Mucosa of stomach (tissue), 1 donor: ENCODE results near the gene IGHMBP2.

Experiments used
- H3K27me3 ChIP-seq: one replicate; pipeline ENCODE4 v1.7.0; 2013; ENCODE audit warnings: mild to moderate bottlenecking, low read length; ENCODE audit not compliant: control insufficient read depth, insufficient read depth
- H3K36me3 ChIP-seq: one replicate; pipeline ENCODE4 v1.7.0; 2013; ENCODE audit warnings: low read length; ENCODE audit not compliant: control insufficient read depth, insufficient read depth
- H3K4me1 ChIP-seq: one replicate; pipeline ENCODE4 v1.7.0; 2013; ENCODE audit warnings: mild to moderate bottlenecking, low read length; ENCODE audit not compliant: control insufficient read depth, insufficient read depth
- H3K4me3 ChIP-seq: one replicate; pipeline ENCODE4 v1.7.0; 2013; ENCODE audit warnings: low read length
- H3K9ac ChIP-seq: one replicate; pipeline ENCODE4 v1.7.0; 2013; ENCODE audit warnings: mild to moderate bottlenecking, low read length, moderate library complexity
- H3K9me3 ChIP-seq: one replicate; pipeline ENCODE4 v1.7.0; 2013; ENCODE audit warnings: mild to moderate bottlenecking, low read length, moderate library complexity; ENCODE audit not compliant: control insufficient read depth
- donor health status: Pancreatic carcinoma.

IGHMBP2 gene

GRCh38 chr11:68954836-68955606, 51.3 kb downstream of the IGHMBP2 start:
- peak overlapping the region; percentile 28 for H3K9ac ChIP-seq
- no peak overlapping the region for H3K4me3 ChIP-seq
- peaks cover 9% of the 10 kb centered on the region for H3K4me1 ChIP-seq

GRCh38 chr11:68955607-68955958, 51.9 kb downstream of the IGHMBP2 start:
- Histone ChIP-seq H3K9ac (peak overlapping the region; percentile 28), H3K9me3 (no peaks in the 10 kb centered on the region), H3K4me1 (peaks cover 9% of the 10 kb centered on the region), H3K36me3 (no peaks in the 10 kb centered on the region), H3K4me3 (no peak overlapping the region), H3K27me3 (peaks cover 2% of the 10 kb centered on the region)

More at GRCh38 chr11:68954836-68955606, 51.3 kb downstream of the IGHMBP2 start:
- Histone ChIP-seq H3K9me3 (no peaks in the 10 kb centered on the region), H3K36me3 (no peaks in the 10 kb centered on the region), H3K27me3 (peaks cover 2% of the 10 kb centered on the region)

- Histone ChIP-seq H3K9ac (no peak overlapping the region), H3K4me3 (no peak overlapping the region), H3K9me3 (no peaks in the 10 kb centered on the region)
Observed at GRCh38 chr11:68956142-68956541, 52.5 kb downstream of the IGHMBP2 start.

GRCh38 chr11:68956547-68957254, 53.0 kb downstream of the IGHMBP2 start:
- no peak overlapping the region for H3K4me3 ChIP-seq
- no peak overlapping the region for H3K9ac ChIP-seq
- no peaks in the 10 kb centered on the region for H3K36me3 ChIP-seq
- peaks cover 9% of the 10 kb centered on the region for H3K4me1 ChIP-seq
- peaks cover 2% of the 10 kb centered on the region for H3K27me3 ChIP-seq
- H3K9me3 ChIP-seq: no peaks in the 10 kb centered on the region

More at GRCh38 chr11:68956142-68956541, 52.5 kb downstream of the IGHMBP2 start:
- peaks cover 2% of the 10 kb centered on the region for H3K27me3 ChIP-seq
- H3K36me3 ChIP-seq: no peaks in the 10 kb centered on the region
- H3K4me1 ChIP-seq: peaks cover 9% of the 10 kb centered on the region

GRCh38 chr11:68958211-68958610, 54.5 kb downstream of the IGHMBP2 start:
- no peaks in the 10 kb centered on the region for H3K36me3 ChIP-seq
- no peak overlapping the region for H3K4me3 ChIP-seq
- peaks cover 2% of the 10 kb centered on the region for H3K27me3 ChIP-seq
- H3K9me3 ChIP-seq: no peaks in the 10 kb centered on the region
- H3K4me1 ChIP-seq: peaks cover 9% of the 10 kb centered on the region
- no peak overlapping the region for H3K9ac ChIP-seq

- Histone ChIP-seq H3K36me3 (no peaks in the 10 kb centered on the region), H3K27me3 (peaks cover 2% of the 10 kb centered on the region), H3K4me3 (no peak overlapping the region), H3K4me1 (peaks cover 9% of the 10 kb centered on the region), H3K9ac (no peak overlapping the region), H3K9me3 (no peaks in the 10 kb centered on the region)
Observed at GRCh38 chr11:68959465-68960293, 56.0 kb downstream of the IGHMBP2 start.

- peaks cover 2% of the 10 kb centered on the region for H3K4me1 ChIP-seq
- H3K27me3 ChIP-seq: peaks cover 2% of the 10 kb centered on the region
- H3K9ac ChIP-seq: no peak overlapping the region
Observed at GRCh38 chr11:68960294-68961071, 56.8 kb downstream of the IGHMBP2 start.

GRCh38 chr11:68961245-68961644, 57.6 kb downstream of the IGHMBP2 start:
- no peak overlapping the region for H3K4me3 ChIP-seq
- H3K36me3 ChIP-seq: no peaks in the 10 kb centered on the region
- peaks cover 2% of the 10 kb centered on the region for H3K27me3 ChIP-seq
- no peaks in the 10 kb centered on the region for H3K9me3 ChIP-seq
- no peaks in the 10 kb centered on the region for H3K4me1 ChIP-seq
- H3K9ac ChIP-seq: no peak overlapping the region

More at GRCh38 chr11:68960294-68961071, 56.8 kb downstream of the IGHMBP2 start:
- Histone ChIP-seq H3K4me3 (no peak overlapping the region), H3K36me3 (no peaks in the 10 kb centered on the region), H3K9me3 (no peaks in the 10 kb centered on the region)

- H3K9ac ChIP-seq: no peak overlapping the region
- no peaks in the 10 kb centered on the region for H3K4me1 ChIP-seq
- no peaks in the 10 kb centered on the region for H3K27me3 ChIP-seq
- no peaks in the 10 kb centered on the region for H3K36me3 ChIP-seq
- no peak overlapping the region for H3K4me3 ChIP-seq
- H3K9me3 ChIP-seq: no peaks in the 10 kb centered on the region
Observed at GRCh38 chr11:68962527-68963250, 59.0 kb downstream of the IGHMBP2 start.

GRCh38 chr11:68963779-68964178, 60.1 kb downstream of the IGHMBP2 start:
- Histone ChIP-seq H3K9me3 (no peaks in the 10 kb centered on the region), H3K9ac (no peak overlapping the region), H3K4me1 (no peaks in the 10 kb centered on the region), H3K4me3 (no peak overlapping the region), H3K27me3 (no peaks in the 10 kb centered on the region), H3K36me3 (no peaks in the 10 kb centered on the region)
